LoVo (cell line): ENCODE results near the gene MVD.

Experiments used
- DNase-seq: peaks from one replicate; pipeline ENCODE4 v3.0.0-alpha.2; 2016; ENCODE audit warnings: low spot score

Gene MVD

GRCh38 chr16:88662843-88663606 is at the start of gene MVD:
TSS of gene MVD (minus strand) at chr16:88663091. CDS start at chr16:88663080, 11 bp downstream.
- peak; percentile 98 for DNase-seq

GRCh38 chr16:88712362-88712979 is 49.6 kb upstream of the MVD start:
- no peak for DNase-seq

GRCh38 chr16:88711750-88712340 is 49.0 kb upstream of the MVD start:
- no peak for DNase-seq

GRCh38 chr16:88710556-88710955 is 47.7 kb upstream of the MVD start:
- DNase-seq = no peak

GRCh38 chr16:88706965-88707826 is 44.3 kb upstream of the MVD start:
- no peak for DNase-seq

GRCh38 chr16:88706229-88706964 is 43.5 kb upstream of the MVD start, which contains the start of the genes CTU2 and RNF166:
TSS of gene CTU2 (plus strand) at chr16:88706503. CDS start at chr16:88706531, 28 bp downstream.
TSS of gene RNF166 (minus strand) at chr16:88706408. CDS start at chr16:88706325, 83 bp downstream.
- DNase-seq = peak; percentile 93

- no peak for DNase-seq
These were observed 42.9 kb upstream of the MVD start for GRCh38 chr16:88705801-88706228.

GRCh38 chr16:88705076-88705684 is 42.3 kb upstream of the MVD start:
- DNase-seq = no peak

GRCh38 chr16:88703486-88704309 is 40.8 kb upstream of the MVD start:
- no peak for DNase-seq

- DNase-seq = no peak
These were observed 39.7 kb upstream of the MVD start for GRCh38 chr16:88702371-88703210.

GRCh38 chr16:88701581-88702370 is 38.9 kb upstream of the MVD start:
- no peak for DNase-seq

GRCh38 chr16:88700636-88701482 is 38.0 kb upstream of the MVD start:
- no peak for DNase-seq

GRCh38 chr16:88700322-88700635 is 37.4 kb upstream of the MVD start:
- no peak for DNase-seq

GRCh38 chr16:88699180-88699579 is 36.3 kb upstream of the MVD start:
- no peak for DNase-seq

- no peak for DNase-seq
These were observed 35.8 kb upstream of the MVD start for GRCh38 chr16:88698646-88699045.

- no peak for DNase-seq
These were observed 35.1 kb upstream of the MVD start for GRCh38 chr16:88697831-88698615.
